SK-N-MC (cell line): ENCODE data around the gene FAM110A.

Experiments used
- EZH2 ChIP-seq: fragments of 200-600 bp; sonication (generic); IDR thresholded peaks from one replicate; pipeline ENCODE4 v1.6.1; 2017; ENCODE audit warnings: antibody characterized with exemption
- POLR2AphosphoS5 ChIP-seq: IDR thresholded peaks from 2 replicates; pipeline ENCODE4 v1.6.1; 2012; ENCODE audit warnings: mild to moderate bottlenecking, low read depth, low read length, borderline replicate concordance

DNA sequence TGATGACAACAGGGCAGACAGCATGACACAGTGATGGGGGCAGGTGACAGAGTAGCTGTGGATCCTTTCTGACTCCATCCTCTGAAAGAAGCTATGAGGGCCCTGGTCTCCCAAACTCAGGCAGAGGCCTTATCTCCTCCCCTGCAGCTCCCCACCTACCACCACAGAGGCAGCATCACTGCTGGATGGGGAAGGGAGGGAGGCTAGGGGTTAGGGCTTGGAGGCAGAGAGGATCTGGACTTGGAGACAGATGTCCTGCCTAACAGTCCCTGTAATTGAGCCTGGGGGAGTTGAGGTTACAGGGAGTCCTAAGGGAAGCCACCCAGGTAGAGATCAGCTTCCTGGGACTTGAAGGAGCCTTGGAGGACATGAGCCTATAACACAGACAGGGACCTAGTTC is 37.9 kb downstream of the FAM110A start:
- no peak for TF ChIP-seq EZH2
- no peak for TF ChIP-seq POLR2AphosphoS5
